ENCODE measurements around the gene DSN1. TPM values are rescaled to one million over a fixed set of nuclear protein-coding genes. Genes with fewer than 3 reads are reported as not detected.

DSN1 gene
- polyA plus RNA-seq, 3 donors: 4.9 to 5.2 (median 5.1) TPM

GRCh38 chr20:36777576-36777975 is 4.0 kb upstream of the DSN1 start:
- Mint-ChIP-seq H3K36me3 (no peaks in the 10 kb centered on the region), H3K27me3 (ENCODE audit: low read depth in 3 of 3) (peaks cover 0 to 2% (median 0%) of the 10 kb centered on the region in 3 donors), H3K4me1 (peaks cover 24% of the 10 kb centered on the region), H3K4me3 (no peak overlapping the region), H3K9me3 (no peaks in the 10 kb centered on the region), H3K27ac (no peak overlapping the region)
- Histone ChIP-seq H3K9ac (ENCODE audit: insufficient read depth, low read length, poor library complexity, severe bottlenecking) (no peak overlapping the region), H3K4me2 (replicated peaks; ENCODE audit: extremely low read depth, low read length, poor library complexity, severe bottlenecking) (no peak overlapping the region), H3K9me3 (replicated peaks in 1 of 2; ENCODE audit: control insufficient read depth in 1 of 2, insufficient read depth in 1 of 2, low read length in 2 of 2) (no peaks in the 10 kb centered on the region), H3K27me3 (ENCODE audit: control insufficient read depth in 2 of 2, insufficient read depth in 2 of 2, low read length in 2 of 2) (no peaks in the 10 kb centered on the region), H2AFZ (ENCODE audit: insufficient read depth, low read depth, low read length, poor library complexity, severe bottlenecking) (no peak overlapping the region), H3K36me3 (replicated peaks in 1 of 2; ENCODE audit: control insufficient read depth in 1 of 2, insufficient read depth in 2 of 2, low read length in 2 of 2) (no peaks in the 10 kb centered on the region), H3K4me1 (ENCODE audit: control insufficient read depth in 1 of 2, insufficient read depth in 2 of 2, low read length in 2 of 2) (peaks cover 19 to 28% of the 10 kb centered on the region in 2 donors), H3K4me3 (replicated peaks in 1 of 3; ENCODE audit: low read depth in 2 of 3, low read length in 3 of 3) (no peak overlapping the region), H3K27ac (ENCODE audit: low read depth in 1 of 2, low read length in 2 of 2) (no peak overlapping the region), H3K79me2 (ENCODE audit: insufficient read depth, low read length) (peaks cover 8% of the 10 kb centered on the region), H4K20me1 (ENCODE audit: insufficient read depth, low read length) (no peaks in the 10 kb centered on the region)
- no peak for DNase-seq
- intact Hi-C loops (cut with micrococcal nuclease): loop anchor here in 1 of 2 donors (10.0 kb wide), 3 partner anchors 87 to 313 kb away; a partner anchor contains a TSS
- WGBS (ENCODE audit: insufficient coverage): 90% methylated on average over 2 of the region's 3 CpGs
- no peak for TF ChIP-seq CTCF (IDR thresholded peaks at IDR 0.05)

- H3K27me3 Mint-ChIP-seq (ENCODE audit: low read depth in 3 of 3): peaks cover 0 to 2% (median 0%) of the 10 kb centered on the region in 3 donors
- no CpG with 5 or more reads among the region's 3 CpGs for WGBS (ENCODE audit: insufficient coverage)
- intact Hi-C loops (cut with micrococcal nuclease): loop anchor here in 1 of 2 donors (10.0 kb wide), 3 partner anchors 88 to 312 kb away; a partner anchor contains a TSS
- no peak overlapping the region for H3K27ac ChIP-seq (ENCODE audit: low read depth in 1 of 2, low read length in 2 of 2)
- no peak overlapping the region for H3K4me3 Mint-ChIP-seq
- no peaks in the 10 kb centered on the region for H3K36me3 ChIP-seq (replicated peaks in 1 of 2; ENCODE audit: control insufficient read depth in 1 of 2, insufficient read depth in 2 of 2, low read length in 2 of 2)
- DNase-seq: no peak
- H3K79me2 ChIP-seq (ENCODE audit: insufficient read depth, low read length): peaks cover 12% of the 10 kb centered on the region
- no peak overlapping the region for H3K4me3 ChIP-seq (replicated peaks in 1 of 3; ENCODE audit: low read depth in 2 of 3, low read length in 3 of 3)
- H3K27ac Mint-ChIP-seq: peak overlapping the region in 1 of 7 donors; percentile 15
- H4K20me1 ChIP-seq (ENCODE audit: insufficient read depth, low read length): no peaks in the 10 kb centered on the region
- H3K4me2 ChIP-seq (replicated peaks; ENCODE audit: extremely low read depth, low read length, poor library complexity, severe bottlenecking): no peak overlapping the region
- peaks cover 20 to 32% of the 10 kb centered on the region in 2 donors for H3K4me1 ChIP-seq (ENCODE audit: control insufficient read depth in 1 of 2, insufficient read depth in 2 of 2, low read length in 2 of 2)
- no peak overlapping the region for H2AFZ ChIP-seq (ENCODE audit: insufficient read depth, low read depth, low read length, poor library complexity, severe bottlenecking)
- peaks cover 26% of the 10 kb centered on the region for H3K4me1 Mint-ChIP-seq
- H3K9me3 Mint-ChIP-seq: no peaks in the 10 kb centered on the region
- H3K9ac ChIP-seq (ENCODE audit: insufficient read depth, low read length, poor library complexity, severe bottlenecking): no peak overlapping the region
- H3K27me3 ChIP-seq (ENCODE audit: control insufficient read depth in 2 of 2, insufficient read depth in 2 of 2, low read length in 2 of 2): no peaks in the 10 kb centered on the region
- no peak for TF ChIP-seq CTCF (IDR thresholded peaks at IDR 0.05)
- H3K36me3 Mint-ChIP-seq: no peaks in the 10 kb centered on the region
- no peaks in the 10 kb centered on the region for H3K9me3 ChIP-seq (replicated peaks in 1 of 2; ENCODE audit: control insufficient read depth in 1 of 2, insufficient read depth in 1 of 2, low read length in 2 of 2)
These were observed 3.6 kb upstream of the DSN1 start for GRCh38 chr20:36777167-36777566.
